Mucosa of stomach (tissue), 1 donor: ENCODE measurements around the gene PVALB.

Source experiments
- H3K27me3 ChIP-seq: one replicate; pipeline ENCODE4 v1.7.0; 2013; ENCODE audit warnings: mild to moderate bottlenecking, low read length; ENCODE audit not compliant: control insufficient read depth, insufficient read depth
- H3K36me3 ChIP-seq: one replicate; pipeline ENCODE4 v1.7.0; 2013; ENCODE audit warnings: low read length; ENCODE audit not compliant: control insufficient read depth, insufficient read depth
- H3K4me1 ChIP-seq: one replicate; pipeline ENCODE4 v1.7.0; 2013; ENCODE audit warnings: mild to moderate bottlenecking, low read length; ENCODE audit not compliant: control insufficient read depth, insufficient read depth
- H3K4me3 ChIP-seq: one replicate; pipeline ENCODE4 v1.7.0; 2013; ENCODE audit warnings: low read length
- H3K9ac ChIP-seq: one replicate; pipeline ENCODE4 v1.7.0; 2013; ENCODE audit warnings: mild to moderate bottlenecking, low read length, moderate library complexity
- H3K9me3 ChIP-seq: one replicate; pipeline ENCODE4 v1.7.0; 2013; ENCODE audit warnings: mild to moderate bottlenecking, low read length, moderate library complexity; ENCODE audit not compliant: control insufficient read depth
- donor health status: Pancreatic carcinoma.

PVALB gene

DNA sequence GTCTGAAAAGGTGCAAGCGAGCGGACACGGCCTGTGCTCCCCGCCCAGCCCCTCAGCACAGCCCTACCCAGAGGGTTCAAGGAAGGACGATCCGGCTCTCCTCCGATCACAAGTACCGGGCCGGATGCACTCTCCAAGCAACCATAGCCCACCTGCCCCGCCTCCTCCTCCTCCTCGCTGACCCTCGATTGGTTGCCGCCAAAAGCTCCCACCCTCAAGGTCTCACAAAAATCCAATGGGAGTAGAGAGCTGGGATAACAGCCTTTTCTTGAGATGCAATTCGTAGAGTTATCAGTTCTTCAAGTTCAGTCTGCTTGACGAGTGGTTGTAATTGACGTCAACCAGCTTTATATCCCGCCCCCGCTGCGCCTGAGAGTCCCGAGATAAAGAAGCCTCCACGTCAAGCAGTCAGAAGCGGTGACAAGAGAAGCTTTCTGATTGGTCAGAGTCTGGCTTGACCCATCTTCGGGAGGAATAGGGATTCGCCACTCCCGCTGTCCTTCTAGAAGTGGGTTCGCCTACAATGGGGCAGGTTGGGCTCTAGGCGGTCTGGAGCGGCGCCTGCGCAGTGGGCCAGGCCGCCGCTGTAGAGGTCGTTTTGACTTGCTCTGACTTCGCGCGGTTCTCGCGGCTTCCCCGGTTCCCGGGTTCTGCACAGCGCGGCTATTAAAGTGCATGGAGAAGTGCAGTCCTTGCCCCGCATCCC lies 40.7 kb downstream of the PVALB start, which contains the start of gene IFT27:
Gene IFT27 (minus strand): TSS at position 156 of the 706 bp plus-strand sequence. CDS start 412 bp downstream, outside the sequence.
- Histone ChIP-seq H3K9me3 (no peaks in the 10 kb centered on the region), H3K4me3 (peak within 1 kb of the TSS; percentile 46), H3K4me1 (peaks cover 4% of the 10 kb centered on the region), H3K9ac (peak within 1 kb of the TSS; percentile 81), H3K36me3 (no peaks in the 10 kb centered on the region), H3K27me3 (no peaks in the 10 kb centered on the region)

DNA sequence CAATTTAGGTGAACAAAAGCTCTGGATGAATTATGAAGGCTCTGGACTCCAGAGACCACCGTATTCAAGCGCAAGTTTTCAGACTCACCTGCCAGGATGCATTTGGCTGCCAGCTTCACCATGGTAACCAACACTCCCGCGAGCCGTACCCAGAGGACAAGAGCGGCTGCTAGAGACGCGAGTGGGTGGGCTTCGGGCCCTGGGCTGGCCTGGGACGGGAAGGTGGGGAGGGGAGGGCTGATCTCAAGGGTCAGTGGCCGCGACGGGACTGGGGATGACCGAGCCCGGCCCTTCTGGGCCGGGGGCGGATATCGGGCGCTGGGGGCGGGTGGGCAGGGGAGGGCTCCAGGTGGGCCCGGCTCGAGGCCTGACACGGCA lies 41.3 kb downstream of the PVALB start:
- peak overlapping the region; percentile 81 for H3K9ac ChIP-seq
- H3K27me3 ChIP-seq = no peaks in the 10 kb centered on the region

DNA sequence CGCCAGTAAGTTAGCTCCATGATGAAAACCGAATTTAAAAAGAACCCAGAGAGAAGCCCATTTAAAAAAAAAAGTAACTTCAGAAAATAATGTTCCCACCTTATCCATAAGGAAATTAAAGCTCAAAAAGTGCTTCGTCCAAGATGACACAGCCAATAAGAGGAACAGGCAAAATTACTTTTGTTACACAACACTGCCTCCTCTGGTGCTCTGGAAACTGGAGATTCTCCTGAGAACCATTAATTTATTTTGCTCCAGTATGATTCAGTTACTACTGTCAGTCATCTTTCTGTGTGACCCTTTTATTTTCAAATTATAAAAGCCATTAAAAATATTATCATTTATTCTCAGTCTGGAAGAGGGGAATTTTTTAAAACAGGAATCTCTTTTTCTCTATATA lies 42.9 kb downstream of the PVALB start:
- no peak overlapping the region for H3K4me3 ChIP-seq
- no peaks in the 10 kb centered on the region for H3K36me3 ChIP-seq
- H3K4me1 ChIP-seq = peaks cover 4% of the 10 kb centered on the region
- H3K27me3 ChIP-seq = no peaks in the 10 kb centered on the region
- no peak overlapping the region for H3K9ac ChIP-seq
- H3K9me3 ChIP-seq = no peaks in the 10 kb centered on the region

More for the DNA sequence above, 41.3 kb downstream of the PVALB start:
- Histone ChIP-seq H3K9me3 (no peaks in the 10 kb centered on the region), H3K4me1 (peaks cover 4% of the 10 kb centered on the region), H3K4me3 (peak overlapping the region; percentile 46), H3K36me3 (no peaks in the 10 kb centered on the region)

DNA sequence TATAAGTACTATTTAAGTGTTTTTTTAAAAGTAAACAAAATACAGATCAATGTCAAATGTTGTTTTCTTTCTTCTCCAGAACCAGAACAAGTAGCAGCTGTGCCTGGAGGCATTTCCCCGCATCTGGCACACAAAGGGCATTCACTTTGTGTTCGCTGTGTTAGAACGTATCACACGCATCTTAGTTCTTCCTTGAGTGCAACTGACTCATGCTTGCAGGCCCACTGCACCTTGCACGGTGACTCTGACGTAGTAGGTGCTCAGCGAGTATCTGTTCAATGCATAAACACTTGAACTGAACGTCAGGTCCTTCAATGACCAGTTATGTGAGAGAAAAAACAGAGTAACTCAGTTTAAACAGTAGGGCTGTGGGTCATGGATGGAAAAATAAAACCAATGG lies 44.4 kb downstream of the PVALB start:
- no peak overlapping the region for H3K9ac ChIP-seq
- H3K4me3 ChIP-seq = no peak overlapping the region
- peaks cover 4% of the 10 kb centered on the region for H3K4me1 ChIP-seq
- no peaks in the 10 kb centered on the region for H3K9me3 ChIP-seq
- H3K36me3 ChIP-seq = no peaks in the 10 kb centered on the region
- H3K27me3 ChIP-seq = no peaks in the 10 kb centered on the region

DNA sequence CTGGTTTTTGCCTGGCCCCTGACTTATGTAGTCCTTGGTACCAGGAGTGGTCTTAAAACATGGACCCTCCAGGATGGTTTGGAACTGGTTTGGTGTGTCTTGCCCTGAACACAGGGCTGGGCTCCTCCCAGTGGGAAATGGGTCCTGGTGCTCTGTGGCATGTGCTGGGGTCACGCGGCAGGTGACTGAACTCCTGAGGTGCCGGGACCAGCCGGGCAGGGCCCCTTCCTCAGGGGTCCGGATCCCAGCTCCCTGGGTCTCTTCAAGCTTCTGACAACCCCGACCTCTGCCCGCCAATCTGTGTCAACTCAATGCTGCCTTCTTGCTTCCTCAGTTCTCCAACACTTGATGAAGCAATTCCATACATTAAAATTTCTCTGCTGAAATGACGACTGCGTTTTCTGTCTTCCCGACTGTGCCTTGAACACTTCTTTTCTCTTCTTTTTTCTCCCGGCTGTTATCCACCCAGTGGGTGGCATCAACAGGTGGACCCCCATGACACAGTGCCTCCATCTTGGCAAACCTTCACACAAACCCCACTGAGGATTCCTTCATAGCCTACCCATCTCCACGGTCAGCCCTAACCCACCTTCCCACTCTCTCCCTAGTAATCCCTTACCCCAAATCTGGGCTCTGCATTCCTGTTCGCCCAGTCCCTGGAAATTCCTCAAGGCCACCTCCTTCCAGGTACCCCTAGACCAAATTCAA lies 45.3 kb downstream of the PVALB start:
- H3K9me3 ChIP-seq = no peaks in the 10 kb centered on the region

DNA sequence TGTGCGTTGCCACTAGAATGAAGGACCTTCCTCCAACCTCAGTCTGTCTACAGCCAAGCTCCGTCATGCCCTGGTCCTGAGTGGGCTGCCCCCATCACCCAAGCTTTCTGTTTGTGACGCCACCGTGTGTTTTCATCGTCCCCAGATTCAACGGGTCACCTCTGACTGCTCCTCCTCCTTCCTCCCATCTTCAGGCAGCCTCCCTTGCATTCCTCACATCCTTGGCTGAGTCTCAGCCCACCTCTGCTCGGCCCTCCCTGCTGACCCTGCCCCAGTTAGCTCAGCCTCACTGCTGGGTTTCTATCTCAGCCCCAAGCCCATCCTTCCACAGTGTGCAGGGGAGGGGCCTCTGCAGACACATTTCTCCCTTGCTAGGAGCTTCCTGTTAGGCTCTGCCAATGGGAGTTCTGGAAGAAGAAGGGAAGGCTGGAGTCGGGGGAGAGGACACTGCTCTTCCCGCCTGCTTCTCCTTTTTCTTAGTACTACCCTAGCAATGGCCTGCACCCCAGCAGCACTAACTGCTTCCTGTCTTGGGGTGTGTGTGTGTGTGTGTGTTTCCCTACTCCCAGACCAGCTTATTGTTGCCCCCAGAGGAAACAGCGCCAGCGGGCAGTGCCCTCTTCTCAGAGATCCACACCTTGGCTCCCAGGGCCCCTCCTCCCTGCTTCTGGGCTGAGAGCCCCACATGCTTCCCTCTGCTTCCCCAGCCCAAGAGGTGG lies 46.2 kb downstream of the PVALB start:
- H3K4me3 ChIP-seq = no peak overlapping the region
- H3K4me1 ChIP-seq = no peaks in the 10 kb centered on the region
- no peaks in the 10 kb centered on the region for H3K27me3 ChIP-seq
- H3K9ac ChIP-seq = no peak overlapping the region
- no peaks in the 10 kb centered on the region for H3K36me3 ChIP-seq
- H3K9me3 ChIP-seq = no peaks in the 10 kb centered on the region

More for the DNA sequence above, 45.3 kb downstream of the PVALB start:
- H3K4me3 ChIP-seq = no peak overlapping the region
- H3K4me1 ChIP-seq = peaks cover under 1% of the 10 kb centered on the region
- H3K36me3 ChIP-seq = no peaks in the 10 kb centered on the region
- no peak overlapping the region for H3K9ac ChIP-seq
- H3K27me3 ChIP-seq = no peaks in the 10 kb centered on the region

DNA sequence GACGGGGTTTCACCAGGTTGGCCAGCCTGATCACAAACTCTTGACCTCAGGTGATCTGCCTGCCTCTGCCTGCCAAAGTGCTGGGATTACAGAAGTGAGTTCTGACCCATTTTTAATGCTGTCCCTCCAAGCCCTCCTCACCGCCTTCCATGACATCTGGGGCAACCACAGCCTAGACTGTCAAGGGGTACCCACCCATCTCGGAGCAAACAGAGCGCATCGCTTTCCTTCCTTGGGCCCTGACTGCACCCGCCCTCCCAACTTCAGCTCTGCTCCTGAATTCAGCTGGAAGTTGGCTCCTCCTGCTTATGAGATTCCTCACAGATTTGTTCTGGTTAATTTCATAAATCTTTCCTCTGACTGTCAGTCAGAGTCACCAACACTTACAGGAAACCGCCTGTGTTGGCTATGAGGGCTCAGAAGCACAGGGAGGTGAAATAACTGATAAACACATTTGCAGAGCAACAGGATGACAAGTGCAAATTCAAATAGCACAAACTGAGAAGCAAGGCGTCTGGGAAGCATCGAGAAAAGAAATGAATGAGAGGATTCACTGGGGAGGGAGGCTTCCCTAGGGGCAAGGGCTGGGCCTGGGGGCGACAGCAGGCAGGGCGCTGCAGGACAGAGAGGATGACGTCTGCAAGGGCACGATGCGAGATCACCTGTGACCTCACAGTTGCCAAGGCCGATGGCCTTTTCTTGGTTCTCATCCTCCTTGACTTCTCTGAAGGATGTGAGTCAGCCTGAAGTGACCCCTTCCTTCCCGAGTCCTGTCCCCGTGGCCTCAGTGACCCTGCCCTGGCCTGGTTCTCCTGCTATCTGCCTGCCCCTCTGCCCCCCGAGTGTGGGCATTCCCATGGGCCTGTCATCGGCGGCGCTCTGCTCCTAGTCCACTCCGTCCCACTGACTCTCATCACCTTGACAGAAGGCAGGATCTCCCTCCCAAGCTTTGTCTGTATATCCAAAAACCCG lies 47.0 kb downstream of the PVALB start:
- H3K27me3 ChIP-seq = no peaks in the 10 kb centered on the region
- no peaks in the 10 kb centered on the region for H3K36me3 ChIP-seq
- no peaks in the 10 kb centered on the region for H3K4me1 ChIP-seq
- no peak overlapping the region for H3K9ac ChIP-seq
- no peak overlapping the region for H3K4me3 ChIP-seq
- no peaks in the 10 kb centered on the region for H3K9me3 ChIP-seq

DNA sequence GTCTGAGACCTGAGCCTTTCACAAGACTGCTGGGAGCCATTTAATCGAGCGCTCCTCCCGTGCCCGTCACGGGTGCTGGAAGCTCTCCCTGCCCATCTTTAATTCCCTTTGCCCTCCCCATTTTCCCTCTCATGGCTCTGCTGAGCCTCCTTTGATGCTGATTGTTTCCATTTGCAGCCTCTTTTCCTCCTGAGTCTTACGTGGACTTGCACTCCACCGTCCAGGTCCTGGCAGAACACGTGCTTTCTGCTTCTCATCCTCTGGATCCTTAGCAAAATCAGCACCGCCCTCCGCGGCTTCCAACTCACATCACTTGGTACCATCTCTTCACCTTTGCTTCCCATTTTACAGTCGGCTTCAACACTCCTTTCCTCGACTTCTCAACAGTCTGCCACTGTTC lies 48.2 kb downstream of the PVALB start:
- no peaks in the 10 kb centered on the region for H3K9me3 ChIP-seq
- H3K36me3 ChIP-seq = no peaks in the 10 kb centered on the region
- H3K4me3 ChIP-seq = no peak overlapping the region
- peaks cover 6% of the 10 kb centered on the region for H3K4me1 ChIP-seq
- no peak overlapping the region for H3K9ac ChIP-seq
- H3K27me3 ChIP-seq = no peaks in the 10 kb centered on the region

DNA sequence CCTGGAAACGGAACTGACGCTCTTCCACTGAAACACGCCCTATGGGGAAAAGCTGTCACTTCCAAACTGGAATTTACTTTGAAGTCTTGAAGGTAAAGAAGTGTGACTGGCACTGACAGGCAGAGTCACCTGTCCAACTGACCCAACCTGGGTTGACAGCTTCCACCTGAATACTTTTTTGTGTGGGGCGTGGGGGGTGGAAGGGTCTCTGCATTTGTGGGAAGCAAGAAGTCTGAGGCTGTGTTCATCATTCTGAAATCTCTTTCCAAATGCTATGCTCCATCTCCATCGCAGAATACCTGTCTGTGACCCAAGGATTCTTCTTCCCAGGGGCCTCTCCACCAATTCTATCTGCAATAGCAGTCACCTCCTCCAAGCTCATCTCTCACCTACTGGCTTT lies 48.7 kb downstream of the PVALB start:
- Histone ChIP-seq H3K4me3 (no peak overlapping the region), H3K27me3 (no peaks in the 10 kb centered on the region), H3K4me1 (peaks cover 10% of the 10 kb centered on the region), H3K9me3 (no peaks in the 10 kb centered on the region), H3K9ac (no peak overlapping the region), H3K36me3 (no peaks in the 10 kb centered on the region)

DNA sequence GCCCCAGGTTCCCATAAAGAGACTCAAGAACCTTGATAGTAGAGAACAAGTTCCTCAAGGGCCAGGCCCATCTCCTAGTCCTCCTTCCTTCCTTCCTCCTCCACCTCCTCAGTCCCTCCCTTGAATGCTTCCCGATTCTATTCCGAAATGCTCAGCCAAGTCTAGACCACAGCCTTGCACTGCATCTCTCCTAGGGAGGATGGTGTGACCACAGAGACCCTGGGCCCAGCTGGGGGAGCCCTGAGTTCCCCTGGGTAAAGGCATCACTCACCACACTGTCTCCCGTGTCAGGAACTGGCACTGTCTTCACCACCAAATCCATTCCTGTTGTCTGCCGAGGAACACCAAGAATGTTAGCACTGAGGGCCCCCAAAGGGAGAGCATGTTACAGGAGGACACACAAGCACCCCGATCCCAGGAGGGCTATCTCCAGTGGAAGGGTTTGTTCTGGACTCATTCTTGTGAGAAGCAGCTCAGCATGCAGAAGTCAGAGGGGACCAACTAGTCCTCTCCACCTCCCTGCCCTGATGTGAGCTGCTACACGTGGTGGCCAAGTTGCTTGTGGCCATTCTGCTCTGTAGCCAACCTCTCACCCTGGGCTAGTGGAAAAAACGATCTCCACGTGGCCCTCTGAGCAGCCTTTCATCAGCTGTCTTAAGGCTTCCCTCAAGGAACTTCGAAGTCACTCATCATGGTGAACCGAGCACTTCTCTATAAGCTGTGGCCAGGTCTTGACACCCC lies 49.6 kb downstream of the PVALB start:
- Histone ChIP-seq H3K4me1 (peaks cover 12% of the 10 kb centered on the region), H3K9me3 (no peaks in the 10 kb centered on the region), H3K36me3 (peaks cover 4% of the 10 kb centered on the region), H3K27me3 (no peaks in the 10 kb centered on the region), H3K9ac (no peak overlapping the region), H3K4me3 (no peak overlapping the region)

DNA sequence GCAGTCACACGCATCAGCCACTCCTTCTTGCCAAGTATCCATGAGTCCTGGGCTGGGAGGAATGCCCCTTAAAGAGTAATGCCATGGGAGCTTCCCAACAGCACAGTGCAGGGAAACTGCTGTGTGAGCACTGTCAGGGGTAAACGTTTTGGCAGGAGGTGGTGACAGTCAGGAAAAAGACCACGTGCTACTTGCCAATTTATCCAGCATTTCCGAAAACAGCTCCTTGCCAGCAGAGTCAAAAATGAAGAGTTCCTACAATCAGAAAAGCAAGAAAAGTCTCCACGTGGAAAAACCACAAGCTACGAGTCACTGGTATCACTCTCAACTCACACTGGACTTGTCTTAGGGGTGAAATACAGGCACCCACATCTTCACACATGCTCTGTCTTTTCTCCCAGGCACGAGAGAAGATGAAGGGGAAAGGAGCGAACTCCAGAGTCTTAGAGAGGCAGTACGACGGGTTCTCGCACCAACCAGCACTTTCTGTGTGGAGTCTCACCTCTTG lies 50.8 kb downstream of the PVALB start:
- Histone ChIP-seq H3K4me1 (peaks cover 12% of the 10 kb centered on the region), H3K9me3 (no peaks in the 10 kb centered on the region), H3K9ac (no peak overlapping the region), H3K36me3 (peaks cover 4% of the 10 kb centered on the region), H3K4me3 (no peak overlapping the region), H3K27me3 (no peaks in the 10 kb centered on the region)
